ENCODE data around the gene SEC24C. TPM values are rescaled to one million over a fixed set of nuclear protein-coding genes. Genes with fewer than 3 reads are reported as not detected.
A peak's percentile ranks its signal among the peaks of the same experiment; 100 is the strongest.

SEC24C gene
- total and polyA plus RNA-seq, 2 of the 13 experiments (the other 11 are each of a cell fraction or from before 2014, with no cell fraction given) = 63.1 to 66.4 TPM

DNA sequence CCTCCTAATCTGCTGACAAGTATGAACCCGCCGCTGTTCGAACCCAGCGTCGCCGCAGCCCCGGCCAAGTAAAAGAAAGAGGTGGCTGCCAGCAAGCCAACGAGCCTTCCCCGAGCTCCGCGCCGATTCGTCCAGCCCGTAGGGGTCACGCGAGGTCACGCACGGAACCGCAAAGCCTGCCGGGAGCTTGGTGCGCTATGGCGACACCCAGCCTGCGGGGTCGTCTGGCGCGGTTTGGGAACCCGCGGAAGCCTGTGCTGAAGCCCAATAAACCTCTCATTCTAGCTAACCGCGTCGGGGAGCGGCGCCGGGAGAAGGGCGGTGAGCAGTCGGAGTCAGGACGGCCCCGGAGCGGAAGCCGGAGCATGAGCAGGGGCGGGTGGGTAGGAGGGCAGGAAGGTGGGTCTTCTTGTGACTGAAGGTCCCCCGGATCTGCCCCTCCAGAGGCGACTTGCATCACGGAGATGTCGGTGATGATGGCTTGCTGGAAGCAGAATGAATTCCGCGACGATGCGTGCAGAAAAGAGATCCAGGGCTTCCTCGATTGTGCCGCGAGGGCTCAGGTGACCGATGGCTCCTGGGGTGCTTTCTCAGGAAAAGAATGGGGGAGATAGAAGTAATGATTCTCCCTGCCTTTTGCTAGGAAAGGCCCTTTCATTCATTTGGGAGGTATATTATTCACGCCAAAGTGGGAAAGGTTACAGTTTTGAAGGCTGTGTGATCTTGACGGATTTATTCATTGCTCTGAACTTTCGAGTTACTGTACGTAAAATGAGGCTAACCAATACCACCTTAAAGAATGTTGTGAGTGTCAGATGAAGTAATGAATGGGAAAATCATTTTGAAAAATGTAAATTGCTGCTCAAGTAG lies 37.9 kb downstream of the SEC24C start, which contains the start of gene CHCHD1 (continued):
- TF ChIP-seq, protein P1, sequence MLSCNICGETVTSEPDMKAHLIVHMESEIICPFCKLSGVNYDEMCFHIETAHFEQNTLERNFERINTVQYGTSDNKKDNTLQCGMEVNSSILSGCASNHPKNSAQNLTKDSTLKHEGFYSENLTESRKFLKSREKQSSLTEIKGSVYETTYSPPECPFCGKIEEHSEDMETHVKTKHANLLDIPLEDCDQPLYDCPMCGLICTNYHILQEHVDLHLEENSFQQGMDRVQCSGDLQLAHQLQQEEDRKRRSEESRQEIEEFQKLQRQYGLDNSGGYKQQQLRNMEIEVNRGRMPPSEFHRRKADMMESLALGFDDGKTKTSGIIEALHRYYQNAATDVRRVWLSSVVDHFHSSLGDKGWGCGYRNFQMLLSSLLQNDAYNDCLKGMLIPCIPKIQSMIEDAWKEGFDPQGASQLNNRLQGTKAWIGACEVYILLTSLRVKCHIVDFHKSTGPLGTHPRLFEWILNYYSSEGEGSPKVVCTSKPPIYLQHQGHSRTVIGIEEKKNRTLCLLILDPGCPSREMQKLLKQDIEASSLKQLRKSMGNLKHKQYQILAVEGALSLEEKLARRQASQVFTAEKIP (CRISPR knock-in tag; IDR thresholded peaks at IDR 0.05; ENCODE audit: borderline replicate concordance) = no peak
- peak; percentile 81 for TF ChIP-seq MYC (CRISPR knock-in tag; IDR thresholded peaks at IDR 0.05; ENCODE audit: borderline replicate concordance)
- no peak; the same call in 1 of the 2 replicates for TF ChIP-seq NCOR1 (IDR thresholded peaks at IDR 0.05; ENCODE audit: borderline replicate concordance, low read length)
- TF ChIP-seq, protein P2, sequence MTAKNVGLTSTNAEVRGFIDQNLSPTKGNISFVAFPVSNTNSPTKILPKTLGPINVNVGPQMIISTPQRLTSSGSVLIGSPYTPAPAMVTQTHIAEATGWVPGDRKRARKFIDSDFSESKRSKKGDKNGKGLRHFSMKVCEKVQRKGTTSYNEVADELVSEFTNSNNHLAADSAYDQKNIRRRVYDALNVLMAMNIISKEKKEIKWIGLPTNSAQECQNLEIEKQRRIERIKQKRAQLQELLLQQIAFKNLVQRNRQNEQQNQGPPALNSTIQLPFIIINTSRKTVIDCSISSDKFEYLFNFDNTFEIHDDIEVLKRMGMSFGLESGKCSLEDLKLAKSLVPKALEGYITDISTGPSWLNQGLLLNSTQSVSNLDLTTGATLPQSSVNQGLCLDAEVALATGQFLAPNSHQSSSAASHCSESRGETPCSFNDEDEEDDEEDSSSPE (CRISPR knock-in tag; IDR thresholded peaks at IDR 0.05) = peak; percentile 84
- peak; percentile 90; the same call in 1 of the 2 replicates for TF ChIP-seq KLF11 (CRISPR knock-in tag; IDR thresholded peaks at IDR 0.05)
- TF ChIP-seq PHF8 (CRISPR knock-in tag; IDR thresholded peaks at IDR 0.05) = peak; percentile 98
- no peak; the same call in 1 of the 2 replicates for TF ChIP-seq HES4 (CRISPR knock-in tag; IDR thresholded peaks at IDR 0.05; ENCODE audit: borderline replicate concordance)
- TF ChIP-seq ZNF430 (CRISPR knock-in tag; IDR thresholded peaks at IDR 0.05) = peak; percentile 88
- TF ChIP-seq, protein P3, sequence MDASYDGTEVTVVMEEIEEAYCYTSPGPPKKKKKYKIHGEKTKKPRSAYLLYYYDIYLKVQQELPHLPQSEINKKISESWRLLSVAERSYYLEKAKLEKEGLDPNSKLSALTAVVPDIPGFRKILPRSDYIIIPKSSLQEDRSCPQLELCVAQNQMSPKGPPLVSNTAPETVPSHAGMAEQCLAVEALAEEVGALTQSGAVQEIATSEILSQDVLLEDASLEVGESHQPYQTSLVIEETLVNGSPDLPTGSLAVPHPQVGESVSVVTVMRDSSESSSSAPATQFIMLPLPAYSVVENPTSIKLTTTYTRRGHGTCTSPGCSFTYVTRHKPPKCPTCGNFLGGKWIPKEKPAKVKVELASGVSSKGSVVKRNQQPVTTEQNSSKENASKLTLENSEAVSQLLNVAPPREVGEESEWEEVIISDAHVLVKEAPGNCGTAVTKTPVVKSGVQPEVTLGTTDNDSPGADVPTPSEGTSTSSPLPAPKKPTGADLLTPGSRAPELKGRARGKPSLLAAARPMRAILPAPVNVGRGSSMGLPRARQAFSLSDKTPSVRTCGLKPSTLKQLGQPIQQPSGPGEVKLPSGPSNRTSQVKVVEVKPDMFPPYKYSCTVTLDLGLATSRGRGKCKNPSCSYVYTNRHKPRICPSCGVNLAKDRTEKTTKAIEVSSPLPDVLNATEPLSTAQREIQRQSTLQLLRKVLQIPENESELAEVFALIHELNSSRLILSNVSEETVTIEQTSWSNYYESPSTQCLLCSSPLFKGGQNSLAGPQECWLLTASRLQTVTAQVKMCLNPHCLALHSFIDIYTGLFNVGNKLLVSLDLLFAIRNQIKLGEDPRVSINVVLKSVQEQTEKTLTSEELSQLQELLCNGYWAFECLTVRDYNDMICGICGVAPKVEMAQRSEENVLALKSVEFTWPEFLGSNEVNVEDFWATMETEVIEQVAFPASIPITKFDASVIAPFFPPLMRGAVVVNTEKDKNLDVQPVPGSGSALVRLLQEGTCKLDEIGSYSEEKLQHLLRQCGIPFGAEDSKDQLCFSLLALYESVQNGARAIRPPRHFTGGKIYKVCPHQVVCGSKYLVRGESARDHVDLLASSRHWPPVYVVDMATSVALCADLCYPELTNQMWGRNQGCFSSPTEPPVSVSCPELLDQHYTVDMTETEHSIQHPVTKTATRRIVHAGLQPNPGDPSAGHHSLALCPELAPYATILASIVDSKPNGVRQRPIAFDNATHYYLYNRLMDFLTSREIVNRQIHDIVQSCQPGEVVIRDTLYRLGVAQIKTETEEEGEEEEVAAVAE (CRISPR knock-in tag; IDR thresholded peaks at IDR 0.05; ENCODE audit: borderline replicate concordance) = peak; percentile 86; the same call in 1 of the 2 replicates
- peak; percentile 89 for TF ChIP-seq YEATS4 (CRISPR knock-in tag; IDR thresholded peaks at IDR 0.05; ENCODE audit: borderline replicate concordance)
- no peak for TF ChIP-seq SMARCC2 (IDR thresholded peaks at IDR 0.05)
- peak; percentile 38; the same call in 1 of the 2 replicates for TF ChIP-seq GFI1 (CRISPR knock-in tag; IDR thresholded peaks at IDR 0.05; ENCODE audit: borderline replicate concordance)
- no peak for TF ChIP-seq ATF5 (CRISPR knock-in tag; IDR thresholded peaks at IDR 0.05; ENCODE audit: low read depth)
- TF ChIP-seq, protein P4, sequence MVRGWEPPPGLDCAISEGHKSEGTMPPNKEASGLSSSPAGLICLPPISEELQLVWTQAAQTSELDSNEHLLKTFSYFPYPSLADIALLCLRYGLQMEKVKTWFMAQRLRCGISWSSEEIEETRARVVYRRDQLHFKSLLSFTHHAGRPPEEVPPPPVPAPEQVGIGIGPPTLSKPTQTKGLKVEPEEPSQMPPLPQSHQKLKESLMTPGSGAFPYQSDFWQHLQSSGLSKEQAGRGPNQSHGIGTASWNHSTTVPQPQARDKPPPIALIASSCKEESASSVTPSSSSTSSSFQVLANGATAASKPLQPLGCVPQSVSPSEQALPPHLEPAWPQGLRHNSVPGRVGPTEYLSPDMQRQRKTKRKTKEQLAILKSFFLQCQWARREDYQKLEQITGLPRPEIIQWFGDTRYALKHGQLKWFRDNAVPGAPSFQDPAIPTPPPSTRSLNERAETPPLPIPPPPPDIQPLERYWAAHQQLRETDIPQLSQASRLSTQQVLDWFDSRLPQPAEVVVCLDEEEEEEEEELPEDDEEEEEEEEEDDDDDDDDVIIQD (CRISPR knock-in tag; IDR thresholded peaks at IDR 0.05; ENCODE audit: low read depth) = peak; percentile 54; the same call in 1 of the 2 replicates
- TF ChIP-seq GPBP1L1 (CRISPR knock-in tag; IDR thresholded peaks at IDR 0.05) = no peak
- TF ChIP-seq PHF20 (CRISPR knock-in tag; IDR thresholded peaks at IDR 0.05) = peak; percentile 89

Data from HepG2 (cell line).